PFSK-1 (cell line): ENCODE measurements around the gene ARL1.

ENCODE experiments used
- FOXP2 ChIP-seq: optimal IDR thresholded peaks from 2 replicates; pipeline ENCODE3; 2011; ENCODE audit warnings: borderline replicate concordance, control low read depth, inconsistent platforms; ENCODE audit not compliant: insufficient read depth; ENCODE audit errors: extremely low read length, extremely low read depth
- POLR2AphosphoS5 ChIP-seq: IDR thresholded peaks from 2 replicates; pipeline ENCODE4 v1.6.1; 2012; ENCODE audit warnings: low read depth, mild to moderate bottlenecking, control low read depth, low read length, moderate library complexity
- REST ChIP-seq, 2 experiments: IDR thresholded peaks; 2 replicates each; pipeline versions ENCODE4 v1.6.1 to v1.8.0; 2011 to 2012; ENCODE audit warnings: low read depth in 2 of 2, low read length in 2 of 2, control low read depth in 1 of 2, inconsistent platforms in 1 of 2, mild to moderate bottlenecking in 1 of 2, moderate library complexity in 1 of 2; ENCODE audit not compliant: insufficient read depth in 1 of 2
- TAF1 ChIP-seq: IDR thresholded peaks from 2 replicates; pipeline ENCODE4 v1.6.1; 2012; ENCODE audit warnings: low read length, control low read depth, borderline replicate concordance; ENCODE audit not compliant: insufficient read depth

GRCh38 chr12:101424620-101425019 lies 17.0 kb upstream of the ARL1 start:
- TF ChIP-seq FOXP2 (no peak), POLR2AphosphoS5 (no peak), REST (IDR thresholded peaks at IDR 0.05; ENCODE audit: insufficient read depth in 1 of 2, low read depth in 2 of 2, low read length in 2 of 2) (no peak), TAF1 (no peak)
